Measurements from ENCODE around the gene PELI2. TPM values are rescaled to one million over a fixed set of nuclear protein-coding genes. Genes with fewer than 3 reads are reported as not detected.

PELI2 gene
- total RNA-seq, 1 donor = 3.0 TPM

- H3K4me3 ChIP-seq (ENCODE audit: low read depth, low read length) = no peak overlapping the region
- TF ChIP-seq, protein P1, sequence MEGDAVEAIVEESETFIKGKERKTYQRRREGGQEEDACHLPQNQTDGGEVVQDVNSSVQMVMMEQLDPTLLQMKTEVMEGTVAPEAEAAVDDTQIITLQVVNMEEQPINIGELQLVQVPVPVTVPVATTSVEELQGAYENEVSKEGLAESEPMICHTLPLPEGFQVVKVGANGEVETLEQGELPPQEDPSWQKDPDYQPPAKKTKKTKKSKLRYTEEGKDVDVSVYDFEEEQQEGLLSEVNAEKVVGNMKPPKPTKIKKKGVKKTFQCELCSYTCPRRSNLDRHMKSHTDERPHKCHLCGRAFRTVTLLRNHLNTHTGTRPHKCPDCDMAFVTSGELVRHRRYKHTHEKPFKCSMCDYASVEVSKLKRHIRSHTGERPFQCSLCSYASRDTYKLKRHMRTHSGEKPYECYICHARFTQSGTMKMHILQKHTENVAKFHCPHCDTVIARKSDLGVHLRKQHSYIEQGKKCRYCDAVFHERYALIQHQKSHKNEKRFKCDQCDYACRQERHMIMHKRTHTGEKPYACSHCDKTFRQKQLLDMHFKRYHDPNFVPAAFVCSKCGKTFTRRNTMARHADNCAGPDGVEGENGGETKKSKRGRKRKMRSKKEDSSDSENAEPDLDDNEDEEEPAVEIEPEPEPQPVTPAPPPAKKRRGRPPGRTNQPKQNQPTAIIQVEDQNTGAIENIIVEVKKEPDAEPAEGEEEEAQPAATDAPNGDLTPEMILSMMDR (IDR thresholded peaks at IDR 0.05; ENCODE audit: insufficient read depth, low read depth, low read length) = no peak
- no peak for DNase-seq (ENCODE audit: low read depth)
Measured at GRCh38 chr14:56115976-56116893, 2.0 kb upstream of the PELI2 start.

DNA sequence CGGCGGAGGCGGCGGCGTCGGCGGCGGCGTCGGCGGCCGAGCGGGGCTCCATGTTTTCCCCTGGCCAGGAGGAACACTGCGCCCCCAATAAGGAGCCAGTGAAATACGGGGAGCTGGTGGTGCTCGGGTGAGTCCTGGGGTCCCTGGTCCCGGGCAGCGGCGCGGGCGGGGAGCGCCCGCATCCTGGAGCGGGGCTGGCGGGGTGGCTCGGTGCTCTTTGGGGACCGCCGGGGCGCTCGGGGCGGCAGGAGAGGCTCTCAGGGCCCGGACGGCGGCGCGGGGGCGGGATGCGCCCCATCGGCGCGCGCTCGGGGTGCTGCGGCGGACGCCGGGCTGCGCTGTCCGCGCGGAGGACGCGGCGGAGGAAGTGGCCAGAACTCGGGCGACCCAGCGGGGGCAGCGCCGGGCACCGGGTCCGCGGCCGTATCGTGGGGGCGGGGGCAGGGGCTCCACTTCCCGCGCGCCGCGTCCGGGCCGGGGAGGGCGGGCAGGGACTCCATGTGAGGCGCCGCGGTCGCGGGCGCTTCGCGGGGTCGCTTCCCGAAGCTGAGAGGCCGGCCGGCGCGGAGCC is 485 bp downstream of the PELI2 start:
- TF ChIP-seq, protein P1 (IDR thresholded peaks at IDR 0.05; ENCODE audit: insufficient read depth, low read depth, low read length) = no peak
- DNase-seq (ENCODE audit: low read depth) = no peak

GRCh38 chr14:56119201-56119981 is 1.2 kb downstream of the PELI2 start:
- peak overlapping the region; percentile 74 for H3K4me3 ChIP-seq (ENCODE audit: low read depth, low read length)
- peak; percentile 14 for DNase-seq (ENCODE audit: low read depth)
- TF ChIP-seq, protein P1 (IDR thresholded peaks at IDR 0.05; ENCODE audit: insufficient read depth, low read depth, low read length) = no peak

More for the DNA sequence above, 485 bp downstream of the PELI2 start:
- peak overlapping the region; percentile 74 for H3K4me3 ChIP-seq (ENCODE audit: low read depth, low read length)

- TF ChIP-seq, protein P1 (IDR thresholded peaks at IDR 0.05; ENCODE audit: insufficient read depth, low read depth, low read length) = no peak
Measured at GRCh38 chr14:56120091-56120691, 2.0 kb downstream of the PELI2 start.

DNA sequence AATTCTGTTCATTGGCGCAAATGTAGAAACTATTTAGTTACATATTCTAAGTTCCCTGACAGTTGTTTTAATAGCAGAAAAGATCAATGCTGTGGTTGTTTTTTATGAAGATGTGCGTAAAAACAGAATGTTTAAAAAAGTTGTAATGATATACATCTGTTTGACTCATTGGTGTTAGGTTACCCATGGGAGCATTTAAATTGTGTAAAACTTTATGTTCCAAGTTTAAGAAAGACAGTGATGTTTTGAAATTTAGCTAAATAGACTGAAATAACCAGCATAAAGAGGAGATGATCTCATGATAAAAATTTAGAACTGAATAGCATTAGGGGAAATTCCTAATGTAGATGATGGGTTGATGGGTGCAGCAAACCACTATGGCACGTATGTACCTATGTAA is 3.6 kb downstream of the PELI2 start:
- TF ChIP-seq, protein P1 (IDR thresholded peaks at IDR 0.05; ENCODE audit: insufficient read depth, low read depth, low read length) = no peak
- DNase-seq (ENCODE audit: low read depth) = peak; percentile 44
- no peak overlapping the region for H3K4me3 ChIP-seq (ENCODE audit: low read depth, low read length)

More at GRCh38 chr14:56120091-56120691, 2.0 kb downstream of the PELI2 start:
- peak; percentile 6 for DNase-seq (ENCODE audit: low read depth)
- H3K4me3 ChIP-seq (ENCODE audit: low read depth, low read length) = peak overlapping the region; percentile 74

- no peak overlapping the region for H3K4me3 ChIP-seq (ENCODE audit: low read depth, low read length)
- TF ChIP-seq, protein P1 (IDR thresholded peaks at IDR 0.05; ENCODE audit: insufficient read depth, low read depth, low read length) = no peak
- no peak for DNase-seq (ENCODE audit: low read depth)
Measured at GRCh38 chr14:56122301-56122700, 4.1 kb downstream of the PELI2 start.

All from fibroblast of villous mesenchyme (primary cell).